CD4-positive, alpha-beta T cell treated with Interleukin-12 subunit alpha and Interleukin-12 subunit beta, for 1 hour (primary cell): ENCODE measurements around the gene FOLH1.
"Not testable (repeated sequence)": the region's sequence is repeated elsewhere in the genome, so short reads cannot be mapped to it uniquely, and the experiment has no call there.

Source experiments
- DNase-seq: peaks from one replicate; pipeline ENCODE4 v3.0.0-alpha.2; 2020

FOLH1 gene

DNA sequence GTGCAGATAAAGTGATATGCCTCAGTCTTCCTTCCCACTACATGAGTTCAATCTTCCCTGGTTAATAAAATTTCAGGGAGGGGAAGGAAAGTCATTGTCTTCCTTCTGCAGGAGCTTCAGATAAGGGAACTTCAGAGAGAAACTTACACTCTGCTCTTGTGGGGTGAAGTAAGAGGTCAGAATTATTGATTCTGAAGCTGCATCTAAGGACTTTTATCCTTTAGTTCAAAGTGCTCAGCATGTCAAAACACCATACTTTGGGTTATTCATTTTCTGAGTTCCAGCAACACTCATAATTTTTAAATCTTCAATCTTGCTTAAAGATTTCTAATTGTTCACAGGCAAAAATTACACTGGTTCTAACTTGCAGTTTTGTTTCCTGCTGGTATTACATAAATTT, 33.0 kb downstream of the FOLH1 start:
- DNase-seq = not testable (repeated sequence)

DNA sequence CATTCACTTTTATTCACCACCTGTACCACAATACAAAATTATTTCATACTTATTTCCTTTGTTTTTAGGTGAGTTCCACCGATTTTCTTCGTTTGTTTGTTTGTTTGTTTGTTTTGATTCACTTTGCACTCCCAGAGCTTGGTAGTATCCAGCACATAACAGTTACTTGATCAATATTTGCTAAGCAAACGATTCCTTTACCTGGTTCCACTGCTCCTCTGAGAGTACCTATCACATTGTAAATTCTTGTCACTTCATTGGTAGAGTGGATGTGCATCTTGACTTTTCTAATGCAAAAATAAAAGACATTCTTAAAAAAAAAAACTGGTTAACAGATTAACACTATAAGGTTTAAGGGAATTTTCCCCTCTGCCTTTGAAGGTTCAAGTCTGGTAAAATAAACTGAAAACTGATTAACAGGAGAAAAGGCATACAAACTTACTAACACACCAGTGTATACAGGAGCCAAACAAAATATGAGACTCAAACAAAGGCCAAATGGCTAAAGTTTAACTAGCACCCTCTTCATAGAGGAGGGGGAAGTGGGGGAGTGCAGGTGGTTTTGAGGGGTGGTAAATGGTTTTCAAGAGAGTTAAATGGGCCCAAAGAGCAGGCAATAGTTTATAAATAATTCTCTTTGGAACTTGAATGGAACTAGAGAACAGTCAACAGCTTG, 33.6 kb downstream of the FOLH1 start:
- not testable (repeated sequence) for DNase-seq

GRCh38 chr11:49171613-49172012, 36.8 kb downstream of the FOLH1 start:
- DNase-seq = not testable (repeated sequence)

DNA sequence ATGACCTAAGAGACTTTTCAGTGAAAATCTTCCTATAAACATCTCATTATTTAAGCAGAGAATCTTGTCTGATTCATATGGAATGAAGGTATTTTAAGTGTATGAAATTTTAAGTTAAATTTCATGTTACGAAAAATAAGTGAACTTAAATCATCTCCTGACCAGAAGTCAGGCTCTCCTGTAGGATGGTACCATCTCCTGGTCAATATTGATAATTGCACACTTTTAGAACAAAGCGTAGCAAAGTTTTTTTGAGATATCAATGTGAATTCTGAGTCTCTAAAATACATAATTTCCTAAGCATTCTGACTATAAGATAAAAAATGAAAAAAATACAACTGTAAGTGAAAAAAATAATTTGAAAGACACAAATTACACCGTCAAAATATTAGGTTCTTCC, 38.8 kb downstream of the FOLH1 start:
- not testable (repeated sequence) for DNase-seq

GRCh38 chr11:49168992-49169391, 39.4 kb downstream of the FOLH1 start:
- DNase-seq = not testable (repeated sequence)

DNA sequence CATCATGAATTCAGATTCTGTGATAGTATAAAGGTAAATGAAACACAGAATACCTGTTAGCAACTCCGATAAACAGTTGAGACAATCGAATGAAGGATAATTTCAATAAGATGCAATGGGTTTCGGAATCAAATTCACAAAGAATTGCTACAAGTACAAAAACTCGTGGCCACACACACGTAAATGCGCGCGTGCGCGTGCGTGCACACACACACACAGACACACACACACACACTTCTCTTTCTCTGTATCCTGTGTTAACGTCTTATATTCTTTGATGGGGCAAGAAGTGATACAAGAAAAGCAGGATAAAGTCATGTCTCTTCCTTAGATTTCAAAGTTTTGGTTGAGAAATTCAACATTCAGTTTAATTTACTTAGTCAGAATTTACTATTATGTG, 57.2 kb downstream of the FOLH1 start:
- DNase-seq = no peak

GRCh38 chr11:49102356-49102755, 106.0 kb downstream of the FOLH1 start:
- not testable (repeated sequence) for DNase-seq
